HG03060 (cell line): ENCODE results near the gene BMPER.

Source experiments
- ATAC-seq: cut with Tn5 transposase; IDR thresholded peaks from one replicate; pipeline ENCODE4 v1.9.1; 2021; ENCODE audit warnings: low read depth, moderate number of reproducible peaks; ENCODE audit not compliant: unreplicated experiment

BMPER gene

DNA sequence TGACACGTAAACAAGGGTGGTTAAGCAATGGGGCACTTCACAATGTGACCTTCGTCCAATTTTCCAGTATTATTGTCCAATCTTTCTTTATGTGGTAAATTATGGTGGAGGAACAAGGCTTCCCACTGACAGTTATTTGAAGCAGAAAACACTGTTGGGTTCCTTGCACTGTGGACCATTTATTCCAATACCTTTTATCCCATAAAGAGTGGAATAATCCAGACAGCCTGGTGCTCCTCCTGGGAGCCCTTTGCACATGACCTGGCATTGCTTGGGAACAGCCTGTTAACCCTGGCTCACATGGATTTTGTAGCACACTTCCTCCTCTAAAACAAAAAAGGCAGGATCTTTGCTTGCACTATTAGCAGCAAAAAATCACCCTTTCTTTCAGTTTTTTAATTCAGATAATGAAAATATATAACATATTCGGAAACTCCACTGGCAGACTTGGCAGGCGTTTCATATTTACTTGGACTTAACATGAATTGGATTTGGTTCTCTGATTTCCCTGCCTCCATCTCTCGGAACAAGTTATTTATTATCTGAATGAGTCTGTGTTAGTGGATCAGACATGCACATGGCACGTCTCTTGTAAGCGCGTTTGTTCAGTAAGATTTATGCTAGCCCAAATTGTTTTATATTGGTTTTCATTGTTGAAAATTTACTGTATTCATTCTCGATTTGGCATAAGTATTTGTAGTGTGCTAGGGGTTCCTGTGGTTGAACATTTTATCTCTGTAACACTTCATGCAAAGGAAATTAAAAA lies 59.3 kb downstream of the BMPER start:
- no peak for ATAC-seq

DNA sequence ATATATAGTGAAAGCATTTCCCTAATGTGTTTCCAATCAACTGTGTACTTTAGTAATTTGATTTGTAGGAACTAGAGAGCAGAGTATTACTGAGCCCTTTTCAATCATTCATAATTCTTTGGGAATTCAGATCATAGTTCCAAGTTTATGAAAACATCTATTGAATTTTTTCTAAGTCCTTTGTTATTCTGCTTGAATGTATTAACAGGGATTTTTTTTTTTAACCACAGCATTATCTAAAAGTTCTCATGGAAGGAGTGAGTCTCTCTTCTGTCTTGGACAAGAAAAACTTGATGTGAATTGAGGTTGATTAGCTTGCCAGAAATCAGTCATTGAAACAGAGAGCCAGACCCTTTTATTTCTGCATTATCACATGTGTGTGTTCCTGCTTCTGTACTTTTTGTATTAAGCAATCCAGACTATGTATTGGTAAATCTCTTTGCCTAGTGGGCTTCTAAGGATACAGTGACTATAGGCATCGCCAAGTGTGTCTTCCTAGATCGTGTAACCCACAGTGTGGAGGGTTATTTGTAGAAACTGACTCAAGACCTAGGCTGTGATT lies 59.9 kb downstream of the BMPER start:
- ATAC-seq: no peak

DNA sequence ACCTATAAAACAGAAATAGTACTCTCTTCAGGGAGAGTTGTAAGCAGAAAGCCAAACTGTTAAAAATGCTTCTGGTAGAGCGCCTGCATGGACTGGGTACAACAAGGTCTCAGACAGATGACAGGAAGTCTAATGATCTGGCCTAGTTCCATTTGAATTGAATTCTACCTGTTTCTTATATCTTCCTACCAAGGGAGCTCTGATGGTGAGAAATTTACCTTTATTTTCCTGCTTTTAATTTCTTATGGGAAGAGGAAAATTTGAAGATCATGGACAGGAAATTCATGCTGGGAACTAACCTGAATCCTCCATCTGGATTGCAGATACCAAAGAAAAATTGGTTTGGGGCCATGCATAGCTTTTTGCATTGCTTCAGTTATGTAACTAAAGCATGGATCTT lies 63.3 kb downstream of the BMPER start:
- ATAC-seq: no peak

DNA sequence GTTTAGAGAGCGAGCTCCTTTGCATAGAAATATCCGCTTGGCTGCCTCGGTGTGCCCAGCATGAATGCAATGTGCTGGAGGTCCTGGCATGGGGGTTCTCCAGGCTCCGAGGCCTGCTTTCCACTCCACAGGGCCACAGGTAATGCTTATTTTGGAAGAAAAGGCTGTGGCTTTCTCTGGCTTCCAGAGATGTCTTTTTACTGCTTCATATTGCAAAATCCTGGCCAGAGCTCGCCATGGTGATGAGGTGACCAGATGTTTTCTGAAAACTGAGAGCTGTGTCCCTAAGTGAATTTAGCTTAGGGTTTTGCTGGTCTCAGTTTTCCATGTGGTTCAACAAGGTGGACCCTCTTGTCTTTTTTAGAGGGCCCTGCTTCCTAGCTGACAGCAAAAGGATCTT lies 65.2 kb downstream of the BMPER start:
- ATAC-seq: no peak

DNA sequence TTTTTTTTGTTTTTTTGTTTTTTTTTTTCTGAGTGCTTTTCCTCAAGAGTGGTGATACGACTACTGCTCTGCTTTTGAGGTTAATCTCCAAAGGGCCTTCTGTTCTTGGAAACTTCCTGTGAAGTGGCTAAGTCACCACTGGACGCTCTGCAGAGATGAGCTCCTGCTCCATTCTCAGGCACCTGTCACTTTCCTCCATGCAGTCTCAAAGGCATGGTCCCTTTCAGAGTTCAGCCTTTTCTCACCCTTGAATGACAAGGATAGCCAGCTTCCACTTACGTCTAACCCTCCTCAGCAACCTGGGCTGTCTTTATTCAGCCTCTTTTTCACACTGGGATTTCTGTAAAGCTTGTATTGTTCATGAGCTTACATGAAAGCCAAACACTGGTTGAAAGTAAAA lies 65.8 kb downstream of the BMPER start:
- no peak for ATAC-seq

DNA sequence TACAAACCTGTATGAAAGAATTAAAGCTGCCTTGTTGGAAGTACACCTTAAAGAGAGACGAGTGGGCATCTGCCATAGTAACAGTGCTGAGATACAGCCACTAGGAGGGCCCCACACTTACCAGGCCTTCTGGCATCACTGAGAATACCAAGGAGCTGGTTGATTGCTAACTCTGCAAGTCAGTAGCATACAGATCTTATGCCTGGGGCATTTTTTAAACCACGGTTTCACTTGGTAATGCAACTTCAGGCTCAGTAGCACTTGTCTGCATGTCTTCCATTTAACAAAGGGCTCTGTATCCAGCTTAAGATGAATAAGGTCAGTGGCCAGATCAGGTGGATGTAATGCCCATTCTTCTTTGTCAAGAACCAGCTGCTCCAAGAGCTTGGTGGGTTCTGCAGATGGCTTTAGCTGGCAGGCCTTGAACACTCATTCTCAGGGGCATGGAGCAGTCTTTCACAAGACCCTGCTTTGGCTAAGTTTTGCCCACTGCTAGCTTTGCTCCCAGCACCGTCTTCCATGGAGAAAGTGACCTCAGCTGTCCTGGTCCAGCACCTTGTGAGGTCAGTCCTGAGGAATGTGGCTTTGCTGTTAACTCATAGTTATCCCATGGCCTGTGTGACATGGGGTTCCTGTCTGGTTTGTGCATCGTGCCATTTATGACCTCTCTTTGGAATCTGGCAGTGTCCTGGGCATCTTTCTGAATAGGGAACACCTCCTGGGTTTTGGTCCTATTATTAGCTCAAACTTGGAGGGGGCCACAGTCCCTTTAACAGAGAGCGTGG lies 68.1 kb downstream of the BMPER start:
- ATAC-seq: no peak

DNA sequence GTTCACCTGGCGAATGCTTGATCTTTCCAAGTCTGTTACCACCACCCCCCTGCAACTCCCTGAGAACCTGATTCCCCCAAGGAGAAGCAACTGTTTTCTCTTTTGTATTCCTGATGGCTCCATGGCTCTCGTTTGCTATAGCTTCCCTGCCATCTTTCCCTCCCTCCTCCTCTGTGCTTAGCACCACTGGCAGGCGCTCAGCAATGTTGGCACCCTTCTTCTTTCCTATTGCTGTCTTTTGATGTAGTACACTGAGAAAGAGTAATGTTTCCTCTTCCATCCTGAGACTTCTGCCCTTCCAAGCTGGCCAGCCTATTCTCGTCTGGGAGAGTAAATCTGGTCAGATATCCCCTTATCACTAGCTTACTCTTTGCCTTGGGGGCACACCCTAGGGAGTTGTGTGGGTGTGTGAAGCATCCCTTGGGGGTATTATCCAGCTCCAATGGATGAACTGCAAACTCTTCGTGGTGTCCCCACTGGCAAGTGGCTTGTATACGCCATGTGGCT lies 74.0 kb downstream of the BMPER start:
- ATAC-seq: no peak

DNA sequence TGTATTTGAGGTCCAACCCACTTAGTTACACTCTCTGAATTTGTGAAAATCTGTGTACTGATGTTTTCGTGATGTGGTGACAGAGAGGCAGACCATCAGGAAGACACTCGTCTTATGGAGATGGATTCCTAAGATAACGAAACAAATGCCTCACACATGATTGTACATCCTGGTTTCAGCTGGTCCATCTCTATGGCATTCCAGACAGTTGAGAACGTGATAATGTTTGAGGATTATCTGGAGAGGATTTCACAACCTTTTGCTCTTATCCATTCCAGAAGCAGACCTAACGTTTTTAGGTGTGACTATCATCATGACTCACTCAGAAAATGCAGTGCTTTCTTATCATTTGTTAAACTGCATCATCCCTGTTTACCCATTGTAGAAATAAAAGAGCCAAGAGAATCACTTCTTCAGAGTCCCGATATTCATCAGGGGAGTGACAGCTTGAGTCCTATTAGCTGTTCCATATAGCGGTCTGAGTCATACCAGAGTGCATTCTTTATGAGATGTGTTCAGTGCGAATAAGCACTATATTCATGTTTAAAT lies 74.5 kb downstream of the BMPER start:
- ATAC-seq: no peak

DNA sequence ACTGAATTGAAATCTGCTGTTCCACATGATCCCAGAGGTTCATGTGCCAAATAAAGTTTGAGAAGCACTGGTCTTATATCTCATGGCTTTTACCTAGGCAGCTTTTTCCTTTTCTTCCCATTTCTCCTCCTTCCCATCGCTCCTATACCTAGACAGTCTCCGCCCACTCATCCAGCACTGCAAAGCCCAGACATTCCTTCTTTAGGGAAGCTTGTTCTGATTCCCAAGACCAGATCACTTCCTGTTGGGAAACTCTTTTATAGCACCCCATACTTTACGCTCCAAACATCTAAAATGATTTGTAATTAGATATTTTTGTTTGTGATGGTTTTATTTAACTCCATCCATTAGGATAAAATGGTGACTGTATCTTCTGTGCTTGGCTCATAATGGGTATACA lies 75.9 kb downstream of the BMPER start:
- no peak for ATAC-seq

- no peak for ATAC-seq
Observed at GRCh38 chr7:33981671-33982424, 76.5 kb downstream of the BMPER start.

- no peak for ATAC-seq
Observed at GRCh38 chr7:33982425-33982786, 77.1 kb downstream of the BMPER start.

DNA sequence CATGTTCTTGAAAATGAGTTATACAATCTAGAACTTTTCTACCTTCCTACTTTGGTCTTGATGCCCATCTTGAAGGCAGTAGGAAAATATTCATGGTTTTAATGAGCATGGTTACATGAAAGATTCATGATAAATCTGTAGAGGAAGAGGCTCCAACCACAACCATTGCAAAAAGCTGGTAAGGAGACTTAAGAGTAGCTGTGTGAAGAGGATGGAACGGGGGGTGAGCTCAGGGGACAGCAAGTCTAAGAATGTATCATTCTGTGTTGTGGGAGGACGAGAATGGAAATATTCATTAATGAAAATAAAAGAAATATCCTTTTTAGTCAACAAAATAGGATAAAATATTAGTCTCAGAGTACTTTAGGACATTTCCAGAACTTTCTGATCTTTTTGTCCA lies 81.1 kb downstream of the BMPER start:
- ATAC-seq: no peak

GRCh38 chr7:33986951-33987947 lies 81.9 kb downstream of the BMPER start:
- no peak for ATAC-seq

- no peak for ATAC-seq
Observed at GRCh38 chr7:33996899-33997298, 91.6 kb downstream of the BMPER start.

DNA sequence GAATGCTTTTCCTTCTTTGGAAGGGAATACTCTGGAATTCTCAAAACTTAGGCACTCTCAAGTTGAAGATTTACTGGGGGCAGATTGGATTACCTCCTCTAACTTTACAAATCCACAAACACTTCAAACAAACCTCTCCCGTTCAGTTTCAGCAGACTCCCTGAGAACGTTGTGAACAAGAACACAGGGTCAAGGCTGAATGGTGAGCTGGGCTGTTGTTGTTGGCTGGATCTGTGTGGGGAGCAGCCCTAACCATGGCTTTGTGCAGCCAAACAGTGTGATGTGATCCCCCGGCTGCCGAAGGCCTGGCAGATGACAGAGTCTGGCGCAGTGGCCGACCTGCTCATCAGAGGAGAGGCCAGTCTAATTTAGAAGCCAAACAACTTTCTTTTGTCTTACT lies 93.1 kb downstream of the BMPER start:
- ATAC-seq: no peak

GRCh38 chr7:34011017-34011695 lies 105.8 kb downstream of the BMPER start:
- ATAC-seq: no peak

GRCh38 chr7:34011696-34012095 lies 106.4 kb downstream of the BMPER start:
- ATAC-seq: no peak

GRCh38 chr7:34013421-34013820 lies 108.1 kb downstream of the BMPER start:
- ATAC-seq: no peak

GRCh38 chr7:34015651-34016050 lies 110.3 kb downstream of the BMPER start:
- no peak for ATAC-seq
